Osteoblast (primary cell): Measurements from ENCODE around the gene ADGRG3. TPM values are rescaled to one million over a fixed set of nuclear protein-coding genes. Genes with fewer than 3 reads are reported as not detected.

Experiments
- DNase-seq: peaks from one replicate; pipeline ENCODE4 v3.0.0; 2011; ENCODE audit warnings: low spot score, mixed read lengths; ENCODE audit not compliant: insufficient read length; ENCODE audit errors: missing footprints
- H2AFZ ChIP-seq: 2 replicates; pipeline ENCODE4 v1.6.0; 2011; ENCODE audit warnings: mild to moderate bottlenecking, low read length
- H3K27ac ChIP-seq: 2 replicates; pipeline ENCODE4 v1.5.1; 2011; ENCODE audit warnings: mild to moderate bottlenecking, low read depth, low read length, moderate library complexity
- H3K27me3 ChIP-seq: 2 replicates; pipeline ENCODE4 v1.6.0; 2012; ENCODE audit warnings: mild to moderate bottlenecking, control low read depth, inconsistent platforms, low read length, moderate library complexity; ENCODE audit not compliant: insufficient read depth
- H3K36me3 ChIP-seq: 2 replicates; pipeline ENCODE4 v1.5.1; 2011; ENCODE audit warnings: mild to moderate bottlenecking, low read length, control low read depth, moderate library complexity; ENCODE audit not compliant: insufficient read depth
- H3K4me1 ChIP-seq: 2 replicates; pipeline ENCODE4 v1.5.1; 2011; ENCODE audit warnings: mild to moderate bottlenecking, low read length, control low read depth, moderate library complexity; ENCODE audit not compliant: insufficient read depth
- H3K4me2 ChIP-seq: 2 replicates; pipeline ENCODE4 v1.6.0; 2011; ENCODE audit warnings: mild to moderate bottlenecking, low read length; ENCODE audit not compliant: insufficient read depth
- H3K4me3 ChIP-seq: fragments of 200-600 bp; sonication (generic); 3 replicates; pipeline ENCODE4 v1.5.1; 2012; ENCODE audit warnings: mild to moderate bottlenecking, low read length, inconsistent platforms; ENCODE audit not compliant: insufficient read depth
- H3K79me2 ChIP-seq: 2 replicates; pipeline ENCODE4 v1.6.0; 2012; ENCODE audit warnings: mild to moderate bottlenecking, low read length, control low read depth, inconsistent platforms; ENCODE audit not compliant: insufficient read depth
- H3K9me3 ChIP-seq: 2 replicates; pipeline ENCODE4 v1.5.1; 2011; ENCODE audit warnings: low read depth, low read length, control low read depth
- H4K20me1 ChIP-seq: 2 replicates; pipeline ENCODE4 v1.6.0; 2012; ENCODE audit warnings: mild to moderate bottlenecking, low read length, control low read depth; ENCODE audit not compliant: insufficient read depth
- total RNA-seq: library from RNA; depleted of rRNA; stranded (reverse); fragments of >200 nt; gene quantifications from 2 replicates; pipeline ENCODE4 v1.2.3, GENCODE V29; 2012
- TF ChIP-seq, protein P1 (sequence below): IDR thresholded peaks from 2 replicates; pipeline ENCODE4 v1.5.1; 2011; ENCODE audit warnings: mild to moderate bottlenecking, low read depth, low read length, moderate library complexity; ENCODE audit errors: extremely low read depth

The ADGRG3 gene
- total RNA-seq, 1 donor = not detected

DNA sequence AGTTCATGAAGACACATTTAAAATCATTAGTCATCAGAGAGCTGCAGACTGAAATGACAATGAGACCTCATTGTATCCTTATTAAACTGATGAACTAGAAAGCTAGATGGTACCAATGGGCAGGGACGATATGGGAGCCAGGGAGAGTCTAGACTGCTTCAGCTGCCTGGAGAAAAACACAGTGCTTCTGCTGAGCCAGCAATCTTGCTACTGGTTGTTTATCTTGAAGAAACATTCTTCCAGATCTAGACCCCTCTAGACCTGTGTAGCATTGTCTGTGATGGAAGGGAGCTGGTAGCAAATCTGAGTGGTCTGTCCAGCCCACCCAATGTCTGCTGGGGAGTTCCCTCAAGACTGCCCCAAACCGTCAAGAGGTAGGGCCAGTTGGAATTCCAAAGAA is 24.5 kb downstream of the ADGRG3 start:
- TF ChIP-seq, protein P1, sequence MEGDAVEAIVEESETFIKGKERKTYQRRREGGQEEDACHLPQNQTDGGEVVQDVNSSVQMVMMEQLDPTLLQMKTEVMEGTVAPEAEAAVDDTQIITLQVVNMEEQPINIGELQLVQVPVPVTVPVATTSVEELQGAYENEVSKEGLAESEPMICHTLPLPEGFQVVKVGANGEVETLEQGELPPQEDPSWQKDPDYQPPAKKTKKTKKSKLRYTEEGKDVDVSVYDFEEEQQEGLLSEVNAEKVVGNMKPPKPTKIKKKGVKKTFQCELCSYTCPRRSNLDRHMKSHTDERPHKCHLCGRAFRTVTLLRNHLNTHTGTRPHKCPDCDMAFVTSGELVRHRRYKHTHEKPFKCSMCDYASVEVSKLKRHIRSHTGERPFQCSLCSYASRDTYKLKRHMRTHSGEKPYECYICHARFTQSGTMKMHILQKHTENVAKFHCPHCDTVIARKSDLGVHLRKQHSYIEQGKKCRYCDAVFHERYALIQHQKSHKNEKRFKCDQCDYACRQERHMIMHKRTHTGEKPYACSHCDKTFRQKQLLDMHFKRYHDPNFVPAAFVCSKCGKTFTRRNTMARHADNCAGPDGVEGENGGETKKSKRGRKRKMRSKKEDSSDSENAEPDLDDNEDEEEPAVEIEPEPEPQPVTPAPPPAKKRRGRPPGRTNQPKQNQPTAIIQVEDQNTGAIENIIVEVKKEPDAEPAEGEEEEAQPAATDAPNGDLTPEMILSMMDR = no peak
- Histone ChIP-seq H2AFZ (no peak overlapping the region), H3K4me1 (no peaks in the 10 kb centered on the region), H4K20me1 (no peaks in the 10 kb centered on the region), H3K27ac (no peak overlapping the region), H3K36me3 (no peaks in the 10 kb centered on the region), H3K79me2 (no peaks in the 10 kb centered on the region), H3K4me3 (no peak overlapping the region), H3K4me2 (no peak overlapping the region), H3K27me3 (peaks cover 35% of the 10 kb centered on the region), H3K9me3 (no peaks in the 10 kb centered on the region)
- no peak for DNase-seq

DNA sequence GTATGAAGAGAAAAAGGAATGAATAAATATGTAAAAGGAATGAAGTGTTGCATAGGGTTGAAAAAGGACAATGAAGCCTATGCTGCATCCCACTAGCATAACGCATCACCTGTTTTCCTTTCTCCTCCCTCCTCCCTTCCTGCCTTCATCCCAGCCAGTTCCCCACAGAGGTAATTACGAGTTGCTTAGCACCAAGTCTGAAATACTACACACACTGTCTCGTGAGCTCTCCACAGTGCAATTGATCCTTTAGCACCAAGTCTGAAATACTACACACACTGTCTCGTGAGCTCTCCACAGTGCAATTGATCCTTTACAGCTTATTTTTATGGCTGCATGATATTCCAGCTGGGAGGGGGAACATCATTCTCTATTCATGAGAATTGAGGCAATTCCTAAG is 25.4 kb downstream of the ADGRG3 start:
- TF ChIP-seq, protein P1 = no peak
- Histone ChIP-seq H3K4me1 (no peaks in the 10 kb centered on the region), H3K27me3 (peaks cover 30% of the 10 kb centered on the region), H3K27ac (no peak overlapping the region), H2AFZ (no peak overlapping the region), H3K4me3 (no peak overlapping the region), H3K36me3 (no peaks in the 10 kb centered on the region), H3K79me2 (no peaks in the 10 kb centered on the region), H4K20me1 (no peaks in the 10 kb centered on the region), H3K9me3 (no peaks in the 10 kb centered on the region), H3K4me2 (no peak overlapping the region)
- no peak for DNase-seq

DNA sequence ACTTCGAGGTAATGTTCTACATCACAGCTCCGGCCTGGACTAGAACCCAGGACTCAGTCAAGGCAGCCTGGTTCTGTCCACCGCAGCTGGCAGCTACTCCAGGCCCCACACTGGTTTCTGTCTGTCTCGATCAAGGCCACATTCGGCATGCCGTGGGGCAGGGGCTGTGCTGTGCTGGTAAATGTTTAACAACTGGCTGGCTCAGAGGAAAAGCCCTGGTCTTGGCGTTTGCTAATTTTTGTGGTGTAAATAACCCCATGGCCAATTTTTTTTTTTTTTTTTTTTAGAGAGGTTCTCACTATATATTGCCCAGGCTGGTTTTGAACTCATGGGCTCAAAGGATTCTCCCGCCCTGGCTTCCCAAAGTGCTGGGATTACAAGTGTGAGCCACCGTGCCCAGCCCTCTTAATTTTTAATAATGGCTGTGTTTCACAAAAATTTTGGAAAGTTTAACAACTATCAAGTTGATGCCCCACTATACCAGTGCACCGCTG is 26.2 kb downstream of the ADGRG3 start:
- Histone ChIP-seq H4K20me1 (no peaks in the 10 kb centered on the region), H3K36me3 (no peaks in the 10 kb centered on the region), H3K4me2 (no peak overlapping the region), H3K27me3 (peaks cover 24% of the 10 kb centered on the region), H3K79me2 (no peaks in the 10 kb centered on the region), H3K4me1 (no peaks in the 10 kb centered on the region), H3K4me3 (no peak overlapping the region), H3K9me3 (no peaks in the 10 kb centered on the region), H3K27ac (no peak overlapping the region), H2AFZ (no peak overlapping the region)
- TF ChIP-seq, protein P1 = no peak
- DNase-seq = no peak

DNA sequence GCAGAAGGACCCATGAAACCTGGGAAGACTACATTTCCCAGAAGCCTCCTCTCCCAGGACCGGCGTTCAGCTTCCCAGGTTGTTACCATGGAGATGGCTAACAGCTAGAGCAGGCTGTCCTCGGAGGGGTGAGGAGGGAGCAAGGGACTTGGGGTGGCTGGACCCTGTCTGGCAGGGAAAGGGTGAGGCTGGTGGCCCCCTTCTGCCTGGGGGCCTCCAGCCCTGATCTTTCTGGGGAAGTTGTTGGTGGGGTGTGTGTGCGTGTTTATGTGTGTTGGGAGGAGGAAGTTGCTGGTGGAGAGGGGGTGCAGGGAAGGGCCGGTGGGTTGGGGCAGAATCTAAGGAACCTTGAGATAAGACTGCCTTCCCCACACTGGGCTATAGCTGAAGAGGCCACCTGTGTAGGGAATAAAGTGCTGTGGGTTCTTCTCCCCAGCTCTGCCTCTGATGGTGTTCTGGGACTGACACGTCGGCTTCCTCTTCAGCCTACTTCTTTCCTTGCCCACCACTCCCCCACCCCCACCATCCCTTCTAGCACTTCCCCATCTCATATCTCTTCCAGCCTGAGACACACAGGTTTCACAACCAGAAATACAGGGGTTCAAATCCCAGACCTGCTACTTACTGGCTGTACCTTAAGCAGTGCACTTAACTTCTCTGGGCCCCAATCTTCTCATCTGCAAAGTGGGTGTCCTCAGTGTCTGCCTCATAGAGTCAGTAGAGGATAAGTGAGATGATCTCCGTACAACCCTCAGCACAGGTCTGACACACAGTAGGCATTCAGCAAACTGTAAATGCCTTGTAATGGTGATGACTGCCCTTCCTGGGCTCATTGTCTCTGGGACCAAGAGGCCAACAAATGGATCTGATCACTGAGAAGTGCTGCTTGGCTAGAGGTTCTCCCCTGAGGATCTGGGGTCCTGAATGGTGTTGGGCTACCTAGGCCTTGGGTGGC is 26.9 kb downstream of the ADGRG3 start, which contains the start of gene DRC7:
TSS of gene DRC7 (plus strand) at position 82 of the 955 bp plus-strand sequence. CDS start 3,144 bp downstream, outside the sequence.
- Histone ChIP-seq H3K27me3 (peaks cover 21% of the 10 kb centered on the region), H3K4me3 (no peak within 1 kb of the TSS), H3K79me2 (no peaks in the 10 kb centered on the region), H3K4me2 (no peak within 1 kb of the TSS), H3K36me3 (no peaks in the 10 kb centered on the region), H3K27ac (no peak within 1 kb of the TSS), H2AFZ (no peak within 1 kb of the TSS), H4K20me1 (no peaks in the 10 kb centered on the region), H3K4me1 (no peaks in the 10 kb centered on the region), H3K9me3 (no peaks in the 10 kb centered on the region)
- DNase-seq = no peak
- TF ChIP-seq, protein P1 = no peak
